ENCODE results near the gene H6PD.

Gene H6PD

GRCh38 chr1:9250411-9251381 is 16.1 kb downstream of the H6PD start:
- no peak overlapping the region for H3K4me3 ChIP-seq (ENCODE audit: low read depth, low read length)
- CTCF ChIA-PET, result interaction anchor here (0.5 to 2.0 kb wide), 12 partner anchors 18 to 1220 kb away, joined by 3 to 6 read pairs (median 3); no protein-coding TSS in a partner anchor

GRCh38 chr1:9251501-9251900 is 16.9 kb downstream of the H6PD start:
- ChIA-PET CTCF (interaction anchor here (0.6 to 2.0 kb wide), 8 partner anchors 16 to 1219 kb away, joined by 3 to 5 read pairs (median 4); partner anchors contain the start of gene H6PD), POLR2A (no interaction called here)
- TF ChIP-seq ZNF549 (tag by site-specific recombination; IDR thresholded peaks at IDR 0.05) (no peak), AEBP2 (tag by site-specific recombination; IDR thresholded peaks at IDR 0.05; ENCODE audit: borderline replicate concordance) (no peak), ZSCAN5A (tag by site-specific recombination; IDR thresholded peaks at IDR 0.05) (no peak), ZNF239 (tag by site-specific recombination; IDR thresholded peaks at IDR 0.05) (no peak), ZBTB26 (tag by site-specific recombination; optimal IDR thresholded peaks at IDR 0.05) (no peak), OVOL3 (tag by site-specific recombination; IDR thresholded peaks at IDR 0.05) (no peak), ZNF558 (tag by site-specific recombination; IDR thresholded peaks at IDR 0.05) (no peak), EGR2 (tag by site-specific recombination; IDR thresholded peaks at IDR 0.05; ENCODE audit: low read depth) (no peak), ZNF776 (tag by site-specific recombination; IDR thresholded peaks at IDR 0.05; ENCODE audit: borderline replicate concordance) (no peak), KLF7 (tag by site-specific recombination; IDR thresholded peaks at IDR 0.05; ENCODE audit: borderline replicate concordance) (no peak)

More at GRCh38 chr1:9250411-9251381, 16.1 kb downstream of the H6PD start:
- Histone ChIP-seq H3K4me1 (ENCODE audit: control insufficient read depth, insufficient read depth, low read length) (no peaks in the 10 kb centered on the region), H3K27ac (ENCODE audit: extremely low read depth, low read depth, low read length) (no peak overlapping the region), H3K9me3 (ENCODE audit: control insufficient read depth, insufficient read depth, low read depth, low read length) (no peaks in the 10 kb centered on the region), H3K36me3 (ENCODE audit: control insufficient read depth in 2 of 2, insufficient read depth in 1 of 2, low read length in 2 of 2) (peaks cover 0 to 39% of the 10 kb centered on the region in 2 experiments; a peak in 1 of 3 replicates)
- POLR2A ChIA-PET, result interaction anchor here (0.7 kb wide), 1 partner anchor 209 kb away, joined by 4 read pairs; no protein-coding TSS in a partner anchor
- TF ChIP-seq ZNF560 (tag by site-specific recombination; IDR thresholded peaks at IDR 0.05; ENCODE audit: borderline replicate concordance) (no peak), KLF8 (tag by site-specific recombination; IDR thresholded peaks at IDR 0.05) (no peak), INSM2 (tag by site-specific recombination; IDR thresholded peaks at IDR 0.05) (no peak), ZNF341 (tag by site-specific recombination; IDR thresholded peaks at IDR 0.05; ENCODE audit: low read depth) (peak; percentile 79), EGR2 (tag by site-specific recombination; IDR thresholded peaks at IDR 0.05; ENCODE audit: low read depth) (peak; percentile 95), ZNF621 (tag by site-specific recombination; IDR thresholded peaks at IDR 0.05) (no peak), ZNF692 (tag by site-specific recombination; IDR thresholded peaks at IDR 0.05) (no peak), ZNF843 (tag by site-specific recombination; IDR thresholded peaks at IDR 0.05) (no peak), ZFHX2 (tag by site-specific recombination; conservative IDR thresholded peaks at IDR 0.05) (peak; percentile 89), MYNN (tag by site-specific recombination; IDR thresholded peaks at IDR 0.05; ENCODE audit: borderline replicate concordance) (no peak), BCL6B (tag by site-specific recombination; IDR thresholded peaks at IDR 0.05) (no peak), ZNF169 (tag by site-specific recombination; IDR thresholded peaks at IDR 0.05) (no peak), ZNF2 (tag by site-specific recombination; IDR thresholded peaks at IDR 0.05) (no peak), WT1 (tag by site-specific recombination; IDR thresholded peaks at IDR 0.05) (no peak)

More at GRCh38 chr1:9251501-9251900, 16.9 kb downstream of the H6PD start:
- Histone ChIP-seq H3K4me1 (ENCODE audit: control insufficient read depth, insufficient read depth, low read length) (no peaks in the 10 kb centered on the region), H3K36me3 (ENCODE audit: control insufficient read depth in 2 of 2, insufficient read depth in 1 of 2, low read length in 2 of 2) (peaks cover 0 to 43% of the 10 kb centered on the region in 2 experiments; a peak in 1 of 3 replicates), H3K9me3 (ENCODE audit: control insufficient read depth, insufficient read depth, low read depth, low read length) (no peaks in the 10 kb centered on the region), H3K4me3 (ENCODE audit: low read depth, low read length) (no peak overlapping the region), H3K27ac (ENCODE audit: extremely low read depth, low read depth, low read length) (no peak overlapping the region)
